ENCODE measurements around the gene PILRB.

DNA sequence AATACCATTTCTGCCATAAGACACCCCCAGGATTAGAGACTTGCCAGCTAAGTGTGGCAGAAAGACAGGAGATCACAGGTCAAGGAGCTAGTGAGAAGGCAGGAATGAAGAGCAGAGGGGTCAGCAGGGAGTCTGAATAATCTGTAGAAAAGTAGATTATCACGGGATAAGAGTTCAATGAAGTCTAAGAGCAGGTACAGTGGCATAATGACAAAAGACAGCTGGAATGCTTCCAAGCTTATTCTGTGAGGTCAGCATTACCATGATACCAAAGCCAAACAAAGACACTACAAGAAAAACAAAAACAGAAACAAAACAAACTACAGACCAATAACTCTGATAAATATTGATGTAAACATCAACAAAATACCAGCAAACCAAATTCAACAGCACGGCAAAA, 36.2 kb downstream of the PILRB start:
- TF ChIP-seq POLR2A (IDR thresholded peaks at IDR 0.05; ENCODE audit: low read length) (no peak), GATA1 (IDR thresholded peaks at IDR 0.05; ENCODE audit: low read depth, low read length) (no peak)

All from erythroblast (primary cell).